Measurements from ENCODE around the gene AKIRIN1. TPM values are rescaled to one million over a fixed set of nuclear protein-coding genes. Genes with fewer than 3 reads are reported as not detected.

The AKIRIN1 gene
- total and polyA plus RNA-seq, 10 of the 15 experiments (the other 5 are each of a cell fraction or from before 2014, with no cell fraction given), result 7.5 to 72.3 (median 50.4) TPM

DNA sequence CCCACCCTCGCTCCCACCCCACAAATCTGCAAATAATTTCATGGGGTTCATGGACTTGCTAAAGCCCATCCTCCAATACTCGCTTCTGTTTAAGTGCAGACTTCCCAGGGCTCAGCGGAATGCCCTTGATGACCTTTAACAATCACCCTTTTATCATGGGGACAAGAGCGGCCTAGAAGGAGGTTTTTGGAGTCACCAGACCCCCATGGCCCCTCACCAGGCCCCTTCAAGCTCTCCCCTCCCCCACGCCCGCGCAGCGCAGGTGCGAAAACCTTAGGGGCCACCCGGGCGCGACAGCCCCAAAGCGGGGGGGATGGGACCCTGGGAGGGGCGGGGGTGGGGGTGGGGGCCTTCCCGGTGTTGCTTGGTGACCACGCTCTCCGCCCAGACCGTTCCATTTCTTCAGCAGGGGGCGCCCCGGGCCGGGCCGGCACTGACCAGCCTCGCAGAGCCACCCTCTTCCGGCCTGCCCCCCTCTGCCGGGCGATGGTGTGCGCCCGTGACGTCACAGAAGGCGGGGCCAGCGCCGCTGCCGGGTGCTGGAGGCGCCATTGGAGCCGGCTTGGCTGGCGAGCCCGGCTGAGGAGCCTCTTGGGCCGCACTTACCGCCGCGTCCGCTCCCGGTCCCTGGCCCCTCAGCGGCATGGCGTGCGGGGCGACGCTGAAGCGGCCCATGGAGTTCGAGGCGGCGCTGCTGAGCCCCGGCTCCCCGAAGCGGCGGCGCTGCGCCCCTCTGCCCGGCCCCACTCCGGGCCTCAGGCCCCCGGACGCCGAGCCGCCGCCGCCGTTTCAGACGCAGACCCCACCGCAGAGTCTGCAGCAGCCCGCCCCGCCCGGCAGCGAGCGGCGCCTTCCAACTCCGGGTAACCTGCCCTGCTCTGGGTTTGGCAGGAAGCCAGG lies at the start of gene AKIRIN1 (continued):
- TF ChIP-seq CHD2 (IDR thresholded peaks at IDR 0.05; ENCODE audit: borderline replicate concordance, low read depth, low read length) (peak; percentile 83), MEF2A (IDR thresholded peaks at IDR 0.05; ENCODE audit: insufficient read depth, low read depth, low read length) (0 out of 2 replicates have a peak, but pooled peaks have one; percentile 34), EGR1 (IDR thresholded peaks at IDR 0.05; ENCODE audit: borderline replicate concordance in 1 of 2, low read depth in 2 of 2, low read length in 2 of 2) (peak in 1 of 2 experiments; percentile 50; a peak in 1 of 3 replicates), MEF2B (IDR thresholded peaks at IDR 0.05; ENCODE audit: partially characterized antibody, poor library complexity, severe bottlenecking) (peak; percentile 18), CHD1 (IDR thresholded peaks at IDR 0.05; ENCODE audit: low read depth, low read length) (peak; percentile 99), FOXM1 (IDR thresholded peaks at IDR 0.05; ENCODE audit: low read depth, low read length) (no peak), DPF2 (IDR thresholded peaks at IDR 0.05) (peak; percentile 87), TCF12 (IDR thresholded peaks at IDR 0.05; ENCODE audit: low read depth, low read length) (peak; percentile 73; the same call in 1 of the 2 replicates), RCOR1 (conservative IDR thresholded peaks at IDR 0.05; ENCODE audit: low read depth, low read length) (no peak), YBX1 (IDR thresholded peaks at IDR 0.05) (no peak), RUNX3 (IDR thresholded peaks at IDR 0.05; ENCODE audit: low read length) (no peak)
- TF ChIP-seq, protein P1, sequence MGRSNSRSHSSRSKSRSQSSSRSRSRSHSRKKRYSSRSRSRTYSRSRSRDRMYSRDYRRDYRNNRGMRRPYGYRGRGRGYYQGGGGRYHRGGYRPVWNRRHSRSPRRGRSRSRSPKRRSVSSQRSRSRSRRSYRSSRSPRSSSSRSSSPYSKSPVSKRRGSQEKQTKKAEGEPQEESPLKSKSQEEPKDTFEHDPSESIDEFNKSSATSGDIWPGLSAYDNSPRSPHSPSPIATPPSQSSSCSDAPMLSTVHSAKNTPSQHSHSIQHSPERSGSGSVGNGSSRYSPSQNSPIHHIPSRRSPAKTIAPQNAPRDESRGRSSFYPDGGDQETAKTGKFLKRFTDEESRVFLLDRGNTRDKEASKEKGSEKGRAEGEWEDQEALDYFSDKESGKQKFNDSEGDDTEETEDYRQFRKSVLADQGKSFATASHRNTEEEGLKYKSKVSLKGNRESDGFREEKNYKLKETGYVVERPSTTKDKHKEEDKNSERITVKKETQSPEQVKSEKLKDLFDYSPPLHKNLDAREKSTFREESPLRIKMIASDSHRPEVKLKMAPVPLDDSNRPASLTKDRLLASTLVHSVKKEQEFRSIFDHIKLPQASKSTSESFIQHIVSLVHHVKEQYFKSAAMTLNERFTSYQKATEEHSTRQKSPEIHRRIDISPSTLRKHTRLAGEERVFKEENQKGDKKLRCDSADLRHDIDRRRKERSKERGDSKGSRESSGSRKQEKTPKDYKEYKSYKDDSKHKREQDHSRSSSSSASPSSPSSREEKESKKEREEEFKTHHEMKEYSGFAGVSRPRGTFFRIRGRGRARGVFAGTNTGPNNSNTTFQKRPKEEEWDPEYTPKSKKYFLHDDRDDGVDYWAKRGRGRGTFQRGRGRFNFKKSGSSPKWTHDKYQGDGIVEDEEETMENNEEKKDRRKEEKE (IDR thresholded peaks at IDR 0.05), result peak; percentile 92
